IPS-18c (cell line): ENCODE data around the gene KLF17.

Experiments
- H3K4me3 ChIP-seq: 2 replicates; pipeline ENCODE4 v1.7.0; 2013; ENCODE audit warnings: low read depth, mild to moderate bottlenecking, low read length, moderate library complexity; ENCODE audit not compliant: insufficient read depth
- H3K9me3 ChIP-seq: one replicate; pipeline ENCODE4 v1.6.1; 2013; ENCODE audit warnings: mild to moderate bottlenecking, low read length, moderate library complexity; ENCODE audit not compliant: control insufficient read depth, insufficient read depth

The KLF17 gene, protein sequence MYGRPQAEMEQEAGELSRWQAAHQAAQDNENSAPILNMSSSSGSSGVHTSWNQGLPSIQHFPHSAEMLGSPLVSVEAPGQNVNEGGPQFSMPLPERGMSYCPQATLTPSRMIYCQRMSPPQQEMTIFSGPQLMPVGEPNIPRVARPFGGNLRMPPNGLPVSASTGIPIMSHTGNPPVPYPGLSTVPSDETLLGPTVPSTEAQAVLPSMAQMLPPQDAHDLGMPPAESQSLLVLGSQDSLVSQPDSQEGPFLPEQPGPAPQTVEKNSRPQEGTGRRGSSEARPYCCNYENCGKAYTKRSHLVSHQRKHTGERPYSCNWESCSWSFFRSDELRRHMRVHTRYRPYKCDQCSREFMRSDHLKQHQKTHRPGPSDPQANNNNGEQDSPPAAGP

DNA sequence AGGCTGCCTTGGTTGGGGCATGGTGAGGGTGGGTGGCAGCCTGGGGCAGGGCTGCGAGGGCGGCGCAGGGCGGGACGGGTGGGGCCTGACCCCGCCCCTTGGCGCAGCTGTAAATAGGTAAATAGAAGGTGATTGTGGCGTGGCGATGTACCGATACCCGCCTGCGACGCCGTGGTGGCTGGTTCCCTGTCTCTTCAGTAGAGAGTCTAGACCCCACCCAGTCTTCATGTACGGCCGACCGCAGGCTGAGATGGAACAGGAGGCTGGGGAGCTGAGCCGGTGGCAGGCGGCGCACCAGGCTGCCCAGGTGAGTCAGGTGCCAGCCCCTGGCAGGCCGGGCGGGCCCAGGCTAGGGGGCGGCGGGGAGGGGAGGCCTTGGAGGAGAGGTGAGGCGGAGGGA, at the start of gene KLF17:
Gene KLF17 (plus strand): TSS at position 140 of the 400 bp plus-strand sequence. CDS start 87 bp downstream, at position 227.
- Histone ChIP-seq H3K9me3 (no peaks in the 10 kb centered on the region), H3K4me3 (no peak within 1 kb of the TSS)

DNA sequence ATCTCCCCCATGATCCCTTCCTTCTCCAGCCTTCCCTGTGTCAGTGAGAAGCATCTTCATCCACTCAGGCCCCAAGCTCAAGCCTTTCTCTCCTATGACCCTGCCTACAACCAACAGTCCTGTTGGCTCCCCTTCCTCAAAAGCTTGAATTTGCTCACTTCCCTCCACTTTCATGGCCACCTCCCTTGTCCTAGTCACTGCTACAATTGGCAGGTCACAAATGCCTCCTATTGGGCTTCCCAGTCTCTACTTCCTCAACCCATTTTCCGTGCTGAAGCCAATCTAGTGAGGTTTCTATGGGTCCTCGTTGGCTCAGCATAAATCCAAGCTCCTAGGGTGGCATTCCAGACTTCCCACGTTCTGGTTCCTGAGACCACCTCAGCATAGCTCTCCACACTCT, 47.2 kb upstream of the KLF17 start:
- Histone ChIP-seq H3K9me3 (peaks cover 3% of the 10 kb centered on the region), H3K4me3 (no peak overlapping the region)

DNA sequence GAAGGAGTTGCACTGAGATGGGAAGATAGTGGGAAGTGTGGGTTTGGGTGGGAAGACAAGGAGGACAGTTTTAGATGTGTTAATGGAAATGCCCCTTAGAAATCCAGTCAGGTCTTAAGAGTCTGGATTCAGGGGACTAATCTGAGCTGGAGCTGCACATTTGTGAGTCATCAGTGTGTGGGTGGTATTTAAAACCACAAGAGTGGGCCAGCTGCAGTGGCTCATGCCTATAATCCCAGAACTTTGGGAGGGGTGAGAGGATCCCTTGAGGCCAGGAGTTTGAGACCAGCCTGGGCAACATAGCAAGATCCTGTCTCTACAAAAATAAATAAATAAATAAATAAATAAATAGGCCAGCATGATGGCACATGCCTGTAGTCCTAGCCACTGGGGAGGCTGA, 46.4 kb upstream of the KLF17 start:
- Histone ChIP-seq H3K4me3 (no peak overlapping the region), H3K9me3 (peaks cover 3% of the 10 kb centered on the region)

DNA sequence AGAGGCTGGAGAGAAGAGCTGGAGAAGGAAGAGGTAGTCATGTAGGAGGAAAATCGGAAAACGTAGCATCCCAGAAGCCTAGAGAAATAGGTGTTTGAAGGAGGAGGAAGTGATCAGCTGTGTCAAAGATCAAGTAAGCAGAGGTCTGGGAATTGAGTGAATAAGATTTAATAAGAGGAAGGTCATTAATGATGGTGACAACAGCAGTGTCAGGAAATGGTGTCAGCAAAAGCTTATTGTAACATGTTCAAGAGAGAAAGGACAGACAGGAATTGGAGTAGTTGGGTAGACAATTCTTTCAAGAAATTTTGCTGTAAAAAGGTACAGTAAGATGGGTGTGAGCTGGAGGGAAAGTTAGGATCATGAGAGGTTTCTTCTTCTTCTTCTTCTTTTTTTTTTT, 45.8 kb upstream of the KLF17 start:
- Histone ChIP-seq H3K9me3 (peaks cover 3% of the 10 kb centered on the region), H3K4me3 (no peak overlapping the region)

DNA sequence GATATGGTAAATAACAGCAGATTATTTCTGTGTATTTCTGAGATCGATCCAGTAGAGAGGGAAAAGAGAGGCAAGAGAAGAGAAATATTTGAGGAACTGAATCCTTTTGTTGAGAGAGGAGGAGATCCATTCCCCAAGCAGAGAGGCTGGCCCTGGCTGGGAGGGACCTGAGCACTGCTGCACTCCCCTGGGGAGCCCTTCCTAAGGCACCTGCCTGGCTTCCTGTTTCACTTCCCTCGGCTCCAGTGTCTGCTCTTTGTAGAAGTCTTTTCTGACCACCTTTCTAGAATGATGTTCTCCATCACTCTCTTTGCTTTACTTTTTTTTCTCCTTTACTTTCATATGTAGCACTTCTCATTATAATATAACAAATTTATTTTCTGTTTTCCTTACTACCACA, 45.1 kb upstream of the KLF17 start:
- no peak overlapping the region for H3K4me3 ChIP-seq
- peaks cover 3% of the 10 kb centered on the region for H3K9me3 ChIP-seq

DNA sequence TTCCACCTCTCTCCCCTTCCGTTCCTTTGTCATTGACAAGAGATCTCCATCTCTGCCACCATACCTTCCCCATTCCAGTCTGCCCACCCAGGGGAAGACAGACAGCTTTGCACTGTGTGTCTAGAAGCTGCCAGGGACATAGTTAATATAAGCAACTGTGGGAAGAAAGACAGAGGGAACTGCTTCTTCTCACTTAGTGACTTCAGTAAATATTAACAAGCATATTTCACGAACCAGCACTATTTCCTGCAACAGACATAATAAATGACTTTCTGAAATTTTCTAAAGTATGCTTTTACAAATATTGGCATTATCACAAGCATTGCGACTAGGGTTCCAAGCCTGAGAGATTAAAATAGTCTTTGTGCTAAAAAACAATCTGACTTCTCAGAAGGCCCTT, 44.2 kb upstream of the KLF17 start:
- H3K9me3 ChIP-seq: peaks cover 1% of the 10 kb centered on the region
- no peak overlapping the region for H3K4me3 ChIP-seq

DNA sequence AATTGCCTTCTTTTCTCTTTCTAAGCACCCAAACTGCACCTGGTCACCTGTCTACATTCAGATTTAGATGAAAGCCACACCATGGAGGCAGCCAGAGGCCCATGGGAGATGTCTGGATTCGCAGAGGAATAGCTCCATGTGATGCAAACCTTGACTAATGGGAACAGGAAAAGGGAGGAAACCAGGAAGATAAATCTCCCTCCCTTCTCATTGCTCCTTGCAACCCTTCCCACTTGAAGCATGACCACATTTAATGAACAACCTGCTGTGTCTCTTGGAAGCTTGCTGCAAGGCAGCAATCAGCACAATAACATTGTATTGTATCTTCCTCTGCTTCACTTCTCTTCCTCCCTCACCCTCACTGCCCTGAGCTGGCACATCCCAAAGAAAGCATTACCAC, 42.6 kb upstream of the KLF17 start:
- Histone ChIP-seq H3K4me3 (no peak overlapping the region), H3K9me3 (no peaks in the 10 kb centered on the region)

DNA sequence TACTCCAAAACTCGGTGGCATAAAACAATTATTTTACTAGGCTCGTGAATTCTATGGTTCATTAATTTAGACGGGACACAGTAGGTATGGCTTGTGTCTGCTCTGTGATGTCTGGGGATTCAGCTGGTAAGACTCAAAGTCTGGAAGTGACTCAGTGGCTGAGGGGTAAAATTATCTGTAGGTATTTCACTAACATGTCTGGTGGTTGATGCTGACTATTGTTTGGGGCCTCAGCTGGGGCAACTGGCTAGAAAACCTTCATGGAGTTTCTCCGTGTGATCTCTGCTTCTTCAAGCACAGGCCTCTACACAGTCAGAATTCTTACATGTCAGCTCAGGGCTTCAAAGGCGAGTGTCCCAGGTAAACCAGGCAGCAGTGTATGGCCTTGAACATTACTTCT, 41.2 kb upstream of the KLF17 start:
- H3K9me3 ChIP-seq: no peaks in the 10 kb centered on the region
- no peak overlapping the region for H3K4me3 ChIP-seq

DNA sequence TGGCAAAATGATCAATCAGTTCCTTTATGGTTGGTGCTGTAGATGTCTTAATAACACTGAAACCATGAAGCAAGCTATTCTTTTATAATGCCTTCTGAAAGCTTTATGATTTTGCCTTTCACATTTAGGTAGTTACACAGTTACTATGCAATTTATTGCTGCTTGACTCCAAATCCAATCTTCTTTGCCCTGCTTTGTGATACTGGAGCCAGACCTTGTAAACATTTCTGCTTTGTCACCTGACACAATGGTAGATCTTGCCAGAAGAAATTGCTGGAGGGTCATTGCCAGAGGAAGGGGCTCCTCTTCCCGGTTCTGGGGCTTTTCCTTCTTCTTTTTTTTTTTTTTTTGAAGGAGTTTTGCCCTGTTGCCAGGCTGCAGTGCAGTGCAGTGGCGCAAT, 40.5 kb upstream of the KLF17 start:
- H3K9me3 ChIP-seq: no peaks in the 10 kb centered on the region
- H3K4me3 ChIP-seq: no peak overlapping the region

DNA sequence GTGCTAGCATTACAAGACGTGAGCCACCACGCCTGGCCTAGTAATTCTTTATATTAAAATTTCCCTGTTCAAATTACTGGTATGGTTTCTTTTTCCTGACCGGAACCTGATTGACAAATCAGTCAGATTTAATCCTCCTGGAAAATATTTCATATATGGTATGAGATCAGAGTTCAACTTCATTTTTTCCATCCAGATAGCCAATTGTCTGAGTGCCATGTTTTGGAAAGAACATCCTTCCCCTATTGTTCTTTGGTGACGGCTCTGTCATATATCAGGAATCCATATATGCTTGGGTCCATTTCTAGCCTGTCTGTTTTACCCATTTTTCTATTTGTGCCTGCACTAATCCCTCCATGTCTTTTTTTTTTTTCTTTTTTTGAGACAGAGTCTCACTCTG, 39.1 kb upstream of the KLF17 start:
- no peaks in the 10 kb centered on the region for H3K9me3 ChIP-seq

DNA sequence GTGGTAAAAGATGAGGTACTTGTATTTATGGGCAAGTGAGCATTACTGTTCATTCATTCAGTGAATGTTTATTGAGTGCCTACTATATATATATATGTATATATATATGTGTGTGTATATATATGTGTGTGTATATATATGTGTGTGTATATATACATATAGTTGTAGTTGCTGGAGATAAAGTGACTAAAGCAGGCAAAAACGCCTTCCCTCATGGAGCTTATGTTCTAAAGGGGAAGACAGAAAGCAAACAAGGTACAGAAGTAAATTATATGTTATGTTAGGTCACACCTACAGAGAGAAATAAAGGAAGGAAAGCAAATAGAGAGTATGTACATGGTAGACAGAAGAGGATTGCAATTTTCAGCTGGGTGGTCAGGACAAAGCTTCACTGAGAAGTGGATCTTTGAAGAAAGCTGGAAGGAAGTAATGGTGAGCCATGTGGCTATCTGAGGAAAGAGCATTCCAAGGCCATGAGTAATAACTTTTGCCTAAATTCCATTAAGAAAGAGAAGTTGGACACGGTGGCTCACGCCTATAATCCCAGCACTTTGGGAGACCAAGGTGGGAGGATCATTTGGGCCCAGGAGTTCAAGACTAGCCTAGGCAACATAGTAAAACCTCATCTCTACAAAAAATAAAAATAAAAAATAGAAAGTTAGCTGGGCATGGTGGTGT, 33.5 kb upstream of the KLF17 start:
- H3K9me3 ChIP-seq: no peaks in the 10 kb centered on the region
- H3K4me3 ChIP-seq: no peak overlapping the region

More for the DNA sequence above, 39.1 kb upstream of the KLF17 start:
- no peak overlapping the region for H3K4me3 ChIP-seq

DNA sequence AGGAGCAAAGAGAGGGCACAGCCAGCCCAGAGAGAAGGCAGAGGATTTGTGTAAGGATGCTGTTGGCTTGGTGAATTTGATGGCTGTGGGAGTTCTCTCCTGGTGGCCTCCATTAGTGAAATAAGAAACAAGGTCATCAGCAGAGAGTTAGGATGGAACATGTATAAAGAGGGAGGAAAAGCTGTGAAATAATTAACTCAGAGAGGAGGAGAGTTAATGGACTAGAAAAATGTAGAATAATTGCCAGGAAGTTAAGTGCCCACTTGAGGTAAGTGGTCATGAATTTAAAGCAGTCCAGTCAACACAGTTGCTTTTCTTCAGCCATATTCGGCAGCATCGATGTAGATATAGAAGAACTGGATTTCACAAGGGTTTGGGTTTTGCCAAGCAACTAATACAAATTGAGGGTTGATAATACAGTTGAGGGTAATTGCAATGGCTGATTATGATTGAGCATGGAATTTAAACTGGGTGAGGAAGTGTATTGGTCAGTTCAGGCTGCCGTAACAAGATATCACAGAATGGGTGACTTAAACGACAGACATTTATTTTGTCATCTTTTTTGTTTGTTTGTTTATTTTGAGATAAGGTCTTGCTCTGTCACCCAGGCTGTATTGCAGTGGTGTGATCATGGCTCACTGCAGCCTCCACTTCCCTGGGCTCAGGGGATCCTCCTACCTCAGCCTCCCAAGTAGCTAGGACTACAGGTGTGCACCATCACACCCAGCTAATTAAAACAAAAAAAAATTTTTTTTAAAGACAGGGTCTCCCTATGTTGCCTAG, 31.7 kb upstream of the KLF17 start:
- no peak overlapping the region for H3K4me3 ChIP-seq
- no peaks in the 10 kb centered on the region for H3K9me3 ChIP-seq

DNA sequence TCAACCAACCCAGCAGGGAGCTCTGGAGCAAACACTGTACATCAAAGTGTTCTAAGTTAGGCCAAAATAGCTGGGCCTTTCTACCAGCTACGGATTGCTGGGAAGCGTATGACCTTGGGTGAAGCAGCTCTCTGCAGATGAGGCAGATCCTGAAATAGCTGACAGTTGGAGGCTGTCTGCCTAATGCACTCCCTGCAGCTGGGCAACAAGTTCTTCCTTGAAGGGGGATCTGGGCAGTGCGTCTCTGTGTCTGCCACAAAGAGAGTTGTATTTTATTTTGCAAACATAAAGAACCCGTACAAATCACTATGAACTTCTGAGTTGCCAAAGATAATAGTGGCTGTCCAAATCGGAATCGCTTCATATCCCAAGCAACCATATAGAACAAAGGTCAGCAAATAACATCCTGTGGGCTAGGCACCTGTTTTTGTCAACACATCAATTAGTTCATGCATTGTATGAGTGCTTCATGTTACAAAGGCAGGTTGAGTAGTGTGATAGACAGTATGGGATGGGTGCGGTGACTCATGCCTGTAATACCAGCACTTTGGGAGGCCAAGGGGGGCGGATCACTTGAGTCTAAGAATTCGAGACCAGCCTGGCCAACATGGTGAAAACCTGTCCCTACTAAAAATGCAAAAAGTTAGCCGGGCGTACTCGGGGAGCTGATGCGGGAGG, 29.1 kb upstream of the KLF17 start:
- H3K4me3 ChIP-seq: no peak overlapping the region

DNA sequence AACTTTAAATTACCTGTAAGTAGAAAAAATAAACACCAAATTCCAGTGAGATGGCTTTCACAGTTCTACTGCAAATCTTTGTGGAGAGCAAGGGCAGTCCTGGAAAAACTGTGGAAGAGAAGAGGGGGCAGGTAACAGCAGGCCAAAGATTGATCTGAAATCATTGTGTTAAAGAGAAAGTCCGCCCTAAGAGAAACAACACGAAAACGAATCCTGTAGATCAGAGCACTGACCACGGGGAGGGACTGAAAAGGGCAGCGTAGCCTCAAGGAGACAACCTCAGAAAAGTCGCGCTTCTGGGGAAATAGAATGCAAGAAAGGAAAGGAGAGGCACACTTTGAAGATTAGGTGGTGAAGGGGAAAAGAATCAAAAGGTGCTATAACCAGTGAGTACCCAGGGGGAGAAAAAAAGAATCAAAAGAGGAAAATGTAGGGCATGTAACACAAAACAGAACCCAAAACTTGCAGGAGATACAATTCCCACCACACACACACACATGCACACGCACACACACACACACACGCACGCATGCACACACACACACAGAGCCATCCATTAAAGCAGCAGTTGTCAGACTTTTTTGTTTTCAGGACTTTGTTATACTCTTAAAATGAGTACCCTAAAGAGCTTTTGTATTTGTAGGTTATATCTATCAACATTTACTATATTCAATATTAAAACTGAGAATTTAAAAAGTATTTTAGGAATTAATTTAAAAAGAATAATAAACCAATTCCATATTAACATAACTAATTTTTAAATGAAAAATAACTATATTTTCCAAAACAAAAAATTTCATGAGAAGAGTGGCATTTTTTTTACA, 28.0 kb upstream of the KLF17 start:
- no peak overlapping the region for H3K4me3 ChIP-seq
- H3K9me3 ChIP-seq: no peaks in the 10 kb centered on the region

More for the DNA sequence above, 29.1 kb upstream of the KLF17 start:
- H3K9me3 ChIP-seq: no peaks in the 10 kb centered on the region

DNA sequence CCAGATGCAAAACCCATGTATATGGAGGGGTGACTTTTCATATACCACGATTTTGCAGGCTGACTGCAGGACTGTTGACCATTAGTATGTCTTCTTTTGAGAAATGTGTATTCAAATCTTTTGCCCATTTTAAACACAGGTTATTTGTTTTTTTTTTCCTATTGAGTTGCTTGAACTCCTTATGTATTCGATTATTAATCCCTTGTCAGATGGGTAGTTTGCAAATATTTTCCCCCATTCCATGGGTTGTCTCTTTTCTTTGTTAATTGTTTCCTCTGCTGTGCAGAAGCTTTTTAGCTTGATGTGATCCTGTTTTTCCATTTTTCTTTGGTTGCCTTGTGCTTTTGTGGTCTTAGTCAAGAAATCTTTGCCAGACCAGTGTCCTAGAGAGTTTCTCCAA, 24.6 kb upstream of the KLF17 start:
- H3K9me3 ChIP-seq: peaks cover 4% of the 10 kb centered on the region

DNA sequence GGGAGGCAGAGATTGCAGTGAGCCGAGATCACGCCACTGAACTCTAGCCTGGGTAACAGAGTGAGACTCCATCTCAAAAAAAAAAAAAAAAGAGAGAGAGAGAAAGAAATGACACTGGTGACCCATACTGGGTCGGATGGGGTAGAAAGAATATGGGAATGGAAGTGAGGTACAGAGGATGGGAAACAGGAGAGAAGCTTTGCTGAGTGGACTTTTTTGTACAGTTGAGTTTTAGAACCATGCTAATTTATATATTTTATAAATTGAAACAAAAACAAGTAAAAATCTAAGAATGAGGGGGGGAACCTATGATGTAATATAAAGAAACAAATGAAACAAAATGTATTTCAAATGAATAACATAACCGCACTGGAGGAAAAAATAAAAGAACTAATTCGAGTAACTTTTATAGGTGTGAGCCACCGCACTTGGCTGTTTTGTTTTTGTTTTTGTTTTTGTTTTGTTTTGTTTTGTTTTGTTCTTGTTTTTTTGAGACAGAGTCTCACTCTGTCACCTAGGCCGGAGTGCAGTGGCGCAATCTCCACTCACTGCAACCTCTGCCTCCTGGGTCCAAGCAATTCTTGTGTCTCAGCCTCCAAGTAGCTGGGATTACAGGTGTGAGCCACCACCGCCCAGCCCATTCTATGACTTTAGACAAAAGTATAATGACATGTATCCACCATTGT, 18.3 kb upstream of the KLF17 start:
- Histone ChIP-seq H3K4me3 (no peak overlapping the region), H3K9me3 (peaks cover 4% of the 10 kb centered on the region)

More for the DNA sequence above, 24.6 kb upstream of the KLF17 start:
- no peak overlapping the region for H3K4me3 ChIP-seq
